Hematopoietic multipotent progenitor cell treated with erythropoietin and hydrocortisone succinate and interleukin-3 and kit ligand, for 15 days (in vitro differentiated cells): ENCODE measurements around the gene ACSM4.
"Not testable (repeated sequence)": the region's sequence is repeated elsewhere in the genome, so short reads cannot be mapped to it uniquely, and the experiment has no call there.

Source experiments
- DNase-seq: peaks from one replicate; pipeline ENCODE4 v3.0.0-alpha.2; 2015; ENCODE audit warnings: low spot score

Gene ACSM4

GRCh38 chr12:7303772-7304171 is at the start of gene ACSM4:
Gene ACSM4 (plus strand): TSS chr12:7304072. CDS start chr12:7304332, 260 bp downstream.
- DNase-seq = no peak

- no peak for DNase-seq
Measured at GRCh38 chr12:7259060-7259459, 44.8 kb upstream of the ACSM4 start.

- no peak for DNase-seq
Measured at GRCh38 chr12:7264538-7264937, 39.3 kb upstream of the ACSM4 start.

GRCh38 chr12:7265251-7265650 is 38.6 kb upstream of the ACSM4 start:
- DNase-seq = no peak

- no peak for DNase-seq
Measured at GRCh38 chr12:7269273-7269672, 34.6 kb upstream of the ACSM4 start.

GRCh38 chr12:7271893-7272514 is 31.9 kb upstream of the ACSM4 start:
- no peak for DNase-seq

- not testable (repeated sequence) for DNase-seq
Measured at GRCh38 chr12:7275482-7275881, 28.4 kb upstream of the ACSM4 start.

- no peak for DNase-seq
Measured at GRCh38 chr12:7282844-7283243, 21.0 kb upstream of the ACSM4 start.

GRCh38 chr12:7289743-7290142 is 14.1 kb upstream of the ACSM4 start:
- DNase-seq = no peak

GRCh38 chr12:7290588-7290987 is 13.3 kb upstream of the ACSM4 start:
- DNase-seq = not testable (repeated sequence)

GRCh38 chr12:7292300-7292699 is 11.6 kb upstream of the ACSM4 start:
- DNase-seq = peak; percentile 15

GRCh38 chr12:7293670-7294069 is 10.2 kb upstream of the ACSM4 start:
- DNase-seq = peak; percentile 94

GRCh38 chr12:7295529-7295928 is 8.3 kb upstream of the ACSM4 start:
- peak; percentile 33 for DNase-seq

GRCh38 chr12:7297865-7298264 is 6.0 kb upstream of the ACSM4 start:
- peak; percentile 33 for DNase-seq

- DNase-seq = peak; percentile 61
Measured at GRCh38 chr12:7302266-7302986, 1.4 kb upstream of the ACSM4 start.

GRCh38 chr12:7303230-7303629 is 642 bp upstream of the ACSM4 start:
- DNase-seq = peak; percentile 86

GRCh38 chr12:7304456-7304855 is 584 bp downstream of the ACSM4 start:
- no peak for DNase-seq

GRCh38 chr12:7310070-7310469 is 6.2 kb downstream of the ACSM4 start:
- DNase-seq = no peak

- DNase-seq = peak; percentile 44
Measured at GRCh38 chr12:7319930-7320329, 16.1 kb downstream of the ACSM4 start.

GRCh38 chr12:7321624-7322023 is 17.8 kb downstream of the ACSM4 start:
- peak; percentile 41 for DNase-seq

- no peak for DNase-seq
Measured at GRCh38 chr12:7322599-7322998, 18.7 kb downstream of the ACSM4 start.

- DNase-seq = no peak
Measured at GRCh38 chr12:7324176-7324575, 20.3 kb downstream of the ACSM4 start.

- no peak for DNase-seq
Measured at GRCh38 chr12:7327918-7328317, 24.0 kb downstream of the ACSM4 start.

- not testable (repeated sequence) for DNase-seq
Measured at GRCh38 chr12:7337790-7338189, 33.9 kb downstream of the ACSM4 start.
